Measurements from ENCODE around the gene SEC62. TPM values are rescaled to one million over a fixed set of nuclear protein-coding genes. Genes with fewer than 3 reads are reported as not detected.
A peak's percentile ranks its signal among the peaks of the same experiment; 100 is the strongest.

Gene SEC62
- total RNA-seq, 2 donors from 2014 or later = 48.7 to 64.4 TPM

- H3K36me3 ChIP-seq (ENCODE audit: control insufficient read depth, insufficient read depth, low read length) = no peaks in the 10 kb centered on the region
- H3K4me1 ChIP-seq (ENCODE audit: control insufficient read depth, insufficient read depth, low read length) = no peaks in the 10 kb centered on the region
- H3K27me3 ChIP-seq (ENCODE audit: control insufficient read depth, insufficient read depth, low read length, poor library complexity, severe bottlenecking) = no peaks in the 10 kb centered on the region
- peaks cover 2% of the 10 kb centered on the region for H3K27me3 Mint-ChIP-seq (ENCODE audit: insufficient read depth)
- no peak for TF ChIP-seq CTCF (conservative IDR thresholded peaks at IDR 0.05)
- no peak overlapping the region for H3K27ac Mint-ChIP-seq
- H3K4me3 Mint-ChIP-seq = no peak overlapping the region
- H3K9me3 ChIP-seq (ENCODE audit: control insufficient read depth, low read length) = no peaks in the 10 kb centered on the region
- H3K4me3 ChIP-seq (ENCODE audit: low read length) = no peak overlapping the region
- H3K9ac ChIP-seq (ENCODE audit: extremely low read depth, low read length, poor library complexity, severe bottlenecking) = no peak overlapping the region
- H3K27ac ChIP-seq (ENCODE audit: low read depth, low read length) = no peak overlapping the region
- H3K9me3 Mint-ChIP-seq = no peaks in the 10 kb centered on the region
- DNase-seq = no peak
- H3K4me1 Mint-ChIP-seq = no peaks in the 10 kb centered on the region
- no peaks in the 10 kb centered on the region for H3K36me3 Mint-ChIP-seq (ENCODE audit: low read depth)
- WGBS, 2 experiments (ENCODE audit: insufficient coverage in 1 of 2, insufficient read length in 1 of 2) = 60 to 88% methylated on average over 1 to 2 of the region's 2 CpGs
Measured at GRCh38 chr3:169955406-169955805, 11.2 kb upstream of the SEC62 start.

GRCh38 chr3:169964176-169964575 is 2.4 kb upstream of the SEC62 start:
- Histone ChIP-seq H3K9me3 (ENCODE audit: control insufficient read depth, low read length) (no peaks in the 10 kb centered on the region), H3K27ac (ENCODE audit: low read depth, low read length) (no peak overlapping the region), H3K4me1 (ENCODE audit: control insufficient read depth, insufficient read depth, low read length) (peaks cover 2% of the 10 kb centered on the region), H3K36me3 (ENCODE audit: control insufficient read depth, insufficient read depth, low read length) (no peaks in the 10 kb centered on the region), H3K9ac (ENCODE audit: extremely low read depth, low read length, poor library complexity, severe bottlenecking) (no peak overlapping the region), H3K27me3 (ENCODE audit: control insufficient read depth, insufficient read depth, low read length, poor library complexity, severe bottlenecking) (no peaks in the 10 kb centered on the region), H3K4me3 (ENCODE audit: low read length) (peak overlapping the region; percentile 96)
- Mint-ChIP-seq H3K4me3 (no peak overlapping the region), H3K4me1 (peaks cover 23% of the 10 kb centered on the region), H3K27ac (no peak overlapping the region), H3K36me3 (ENCODE audit: low read depth) (no peaks in the 10 kb centered on the region), H3K27me3 (ENCODE audit: insufficient read depth) (peaks cover 8% of the 10 kb centered on the region), H3K9me3 (no peaks in the 10 kb centered on the region)
- TF ChIP-seq CTCF (conservative IDR thresholded peaks at IDR 0.05) = no peak
- WGBS, 2 experiments (ENCODE audit: insufficient coverage in 1 of 2, insufficient read length in 1 of 2) = 59 to 63% methylated on average over 2 of the region's 2 CpGs
- no peak for DNase-seq

DNA sequence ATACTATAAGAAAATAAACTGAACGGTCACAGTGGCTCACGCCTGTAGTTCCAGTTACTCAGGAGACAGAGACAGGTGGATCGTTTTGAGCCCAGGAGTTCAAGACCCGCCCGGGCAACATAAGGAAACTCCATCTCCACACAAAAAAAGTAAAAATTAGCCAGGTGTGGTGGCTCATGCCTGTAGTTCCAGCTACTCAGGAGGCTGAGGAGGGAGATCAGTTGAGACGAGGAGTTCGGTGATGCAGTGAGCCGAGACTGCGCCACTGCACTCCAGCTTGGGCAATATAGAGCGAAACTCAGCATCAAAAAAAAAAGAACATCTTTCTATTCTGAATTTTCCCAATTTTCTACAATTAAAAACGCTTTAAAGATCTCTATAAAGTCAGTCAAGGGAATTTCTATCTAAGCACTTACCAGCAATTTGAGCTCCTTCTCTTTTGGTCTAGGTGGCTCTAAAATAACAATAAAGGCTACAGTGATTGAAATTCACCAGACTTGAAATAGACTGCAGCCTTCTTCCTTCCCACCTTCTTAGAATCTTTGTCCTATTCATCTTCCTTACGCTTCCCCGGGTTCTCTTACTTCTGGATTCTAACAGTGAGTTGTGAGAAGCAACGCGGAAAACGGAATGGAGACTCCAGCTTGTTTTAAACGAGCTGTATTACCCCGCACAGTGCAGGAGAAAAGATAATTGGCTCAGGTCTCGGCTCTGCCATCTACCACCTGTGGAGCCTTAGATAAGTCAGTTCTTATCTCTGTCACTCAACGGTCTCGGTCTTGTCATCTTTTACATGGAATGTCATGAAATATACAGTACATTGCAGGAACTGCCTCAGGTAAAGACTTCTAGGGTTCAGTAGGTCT is 812 bp upstream of the SEC62 start:
- H3K4me3 Mint-ChIP-seq = peak overlapping the region; percentile 84
- peaks cover 8% of the 10 kb centered on the region for H3K36me3 ChIP-seq (ENCODE audit: control insufficient read depth, insufficient read depth, low read length)
- H3K27me3 ChIP-seq (ENCODE audit: control insufficient read depth, insufficient read depth, low read length, poor library complexity, severe bottlenecking) = no peaks in the 10 kb centered on the region
- H3K9me3 Mint-ChIP-seq = no peaks in the 10 kb centered on the region
- peak overlapping the region; percentile 92 for H3K27ac ChIP-seq (ENCODE audit: low read depth, low read length)
- 54 to 63% methylated on average over 21 of the region's 21 CpGs for WGBS, 2 experiments (ENCODE audit: insufficient coverage in 1 of 2, insufficient read length in 1 of 2)
- H3K9ac ChIP-seq (ENCODE audit: extremely low read depth, low read length, poor library complexity, severe bottlenecking) = peak overlapping the region; percentile 90
- peak overlapping the region; percentile 96 for H3K4me3 ChIP-seq (ENCODE audit: low read length)
- H3K9me3 ChIP-seq (ENCODE audit: control insufficient read depth, low read length) = no peaks in the 10 kb centered on the region
- no peak for DNase-seq
- no peaks in the 10 kb centered on the region for H3K36me3 Mint-ChIP-seq (ENCODE audit: low read depth)
- TF ChIP-seq CTCF (conservative IDR thresholded peaks at IDR 0.05) = no peak
- peaks cover 4% of the 10 kb centered on the region for H3K4me1 ChIP-seq (ENCODE audit: control insufficient read depth, insufficient read depth, low read length)
- H3K27me3 Mint-ChIP-seq (ENCODE audit: insufficient read depth) = peaks cover 8% of the 10 kb centered on the region
- H3K4me1 Mint-ChIP-seq = peaks cover 28% of the 10 kb centered on the region
- peak overlapping the region; percentile 98 for H3K27ac Mint-ChIP-seq

Data from endodermal cell (in vitro differentiated cells).